PC-9 (cell line): Measurements from ENCODE around the gene ZNF263.

ENCODE experiments used
- CTCF ChIP-seq: fragments of 200-600 bp; sonication (generic); conservative IDR thresholded peaks from 2 replicates; pipeline ENCODE4 v1.6.1; 2017; ENCODE audit warnings: mixed run types, antibody characterized with exemption, mild to moderate bottlenecking, moderate library complexity
- EZH2 ChIP-seq: fragments of 200-600 bp; sonication (generic); IDR thresholded peaks from 2 replicates; pipeline ENCODE4 v1.8.0; 2017; ENCODE audit warnings: antibody characterized with exemption, low read depth

DNA sequence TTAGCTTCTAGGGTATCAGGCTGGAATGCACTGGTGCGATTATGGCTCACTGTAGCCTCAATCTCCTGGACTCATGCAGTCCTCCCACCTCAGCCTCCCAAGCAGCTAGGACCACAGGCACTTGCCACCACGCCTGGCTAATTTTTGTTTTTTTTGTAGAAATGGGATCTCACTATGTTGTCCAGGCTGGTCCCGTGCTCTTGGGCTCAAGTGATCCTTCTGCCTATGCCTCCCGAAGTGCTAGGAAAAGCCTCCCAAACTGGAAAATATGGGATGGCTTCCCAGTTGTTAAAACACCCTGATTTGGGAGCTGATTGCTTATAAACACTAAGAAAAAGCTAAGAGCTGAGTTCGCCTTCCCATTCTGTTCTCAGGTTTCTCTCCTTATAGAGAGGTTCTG is 6.6 kb upstream of the ZNF263 start:
- TF ChIP-seq CTCF (no peak), EZH2 (no peak)
